Renal pelvis (tissue), 4 donors: ENCODE results near the gene CENATAC. TPM values are rescaled to one million over a fixed set of nuclear protein-coding genes. Genes with fewer than 3 reads are reported as not detected.
A peak's percentile ranks its signal among the peaks of the same experiment; 100 is the strongest.
"Not testable (repeated sequence)": the region's sequence is repeated elsewhere in the genome, so short reads cannot be mapped to it uniquely, and the experiment has no call there.

Source experiments
- DNase-seq: peaks from one replicate; pipeline ENCODE4 v3.0.0-alpha.2; 2013
- polyA plus RNA-seq, 3 donors: library from polyadenylated mRNA; unstranded; fragments of 120-200 nt; gene quantifications; one replicate each; pipeline ENCODE4 v1.2.1, GENCODE V29; 2013; ENCODE audit not compliant: insufficient read length in 3 of 3

Gene CENATAC
- polyA plus RNA-seq, 3 donors, result 14.4 to 44.2 (median 40.8) TPM

DNA sequence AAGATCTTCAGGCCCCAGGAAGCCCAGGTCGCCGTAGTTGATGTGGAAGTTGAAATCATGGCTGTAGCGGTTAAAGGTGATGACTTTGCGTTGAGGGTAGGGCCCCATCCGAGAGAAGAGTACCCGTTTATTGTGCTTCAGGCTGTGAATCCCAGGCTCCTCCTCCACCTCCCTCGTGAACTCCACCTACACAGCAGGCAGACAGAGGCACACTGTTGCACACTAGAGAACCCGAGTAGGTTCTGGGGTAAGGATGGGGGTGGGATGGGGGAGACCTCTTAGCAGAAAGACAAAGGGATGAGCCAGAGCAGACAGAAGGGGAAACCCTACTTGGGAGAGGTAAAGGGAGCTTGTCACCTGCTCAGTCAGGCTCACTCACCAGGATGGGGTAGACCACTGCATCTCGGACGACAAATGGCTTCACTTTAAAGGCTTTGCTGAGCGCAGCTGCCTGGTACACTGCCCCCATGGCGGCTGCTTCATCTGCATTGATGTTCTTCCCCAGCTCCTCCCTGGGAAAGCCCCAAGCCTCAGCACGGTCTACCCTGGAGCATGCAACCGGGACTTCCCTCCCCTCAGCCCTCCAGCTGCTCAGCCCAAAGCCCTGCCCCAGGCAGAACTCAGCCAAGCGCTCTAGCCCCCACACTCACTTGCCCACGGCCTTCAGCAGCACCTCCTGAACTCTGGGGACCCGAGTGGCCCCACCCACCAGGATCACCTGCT is 53.7 kb downstream of the CENATAC start:
- DNase-seq, result no peak

DNA sequence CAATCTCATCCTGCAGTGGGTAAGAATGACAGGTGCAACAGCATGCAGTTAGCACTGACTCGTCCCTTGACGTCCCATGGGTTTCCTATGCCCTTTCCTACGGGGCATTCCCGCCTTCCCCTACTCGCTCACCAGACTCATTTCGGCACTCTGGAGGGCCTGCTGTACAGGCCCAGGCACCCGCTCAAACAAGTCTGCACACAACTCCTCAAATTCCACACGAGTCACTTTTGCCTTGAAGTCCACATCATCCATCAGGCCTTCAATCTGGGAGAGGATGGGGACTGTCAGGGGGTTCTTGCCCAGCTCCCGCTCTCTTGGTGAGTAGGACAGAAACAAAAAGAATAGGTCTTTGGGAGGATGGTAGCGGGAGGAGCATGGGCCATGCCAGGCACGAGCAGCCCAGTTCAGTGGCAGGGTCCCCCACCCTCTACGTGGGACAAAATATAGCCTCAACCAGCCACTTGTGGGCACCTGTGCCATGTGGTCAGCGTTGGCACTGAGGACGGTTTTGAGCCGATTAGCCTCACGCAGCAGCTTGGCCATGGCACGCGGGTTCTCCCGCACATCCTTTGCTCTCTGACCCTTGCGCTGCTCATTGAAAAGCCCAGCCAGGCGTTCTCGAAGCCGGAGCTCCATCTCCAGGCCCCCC is 54.4 kb downstream of the CENATAC start:
- DNase-seq, result no peak

DNA sequence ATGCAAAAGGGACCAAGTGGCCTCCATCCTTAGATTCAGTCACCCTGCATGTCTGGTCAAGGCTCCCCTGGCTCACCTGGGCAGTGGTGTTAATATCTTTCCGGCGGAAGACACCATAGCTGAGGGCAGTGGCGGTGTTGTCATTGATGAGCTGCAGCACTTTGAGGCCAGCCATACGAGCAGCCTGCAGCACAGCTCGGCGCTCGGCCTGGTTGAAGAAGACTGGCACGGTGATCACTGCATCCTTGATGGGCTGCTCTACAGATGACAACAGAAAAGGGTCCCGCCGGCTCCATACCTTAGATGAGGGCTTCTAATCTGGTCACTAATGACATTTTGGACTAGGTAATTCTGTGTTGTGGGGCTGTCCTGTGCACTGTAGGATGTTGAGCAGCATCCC is 56.5 kb downstream of the CENATAC start:
- no peak for DNase-seq

DNA sequence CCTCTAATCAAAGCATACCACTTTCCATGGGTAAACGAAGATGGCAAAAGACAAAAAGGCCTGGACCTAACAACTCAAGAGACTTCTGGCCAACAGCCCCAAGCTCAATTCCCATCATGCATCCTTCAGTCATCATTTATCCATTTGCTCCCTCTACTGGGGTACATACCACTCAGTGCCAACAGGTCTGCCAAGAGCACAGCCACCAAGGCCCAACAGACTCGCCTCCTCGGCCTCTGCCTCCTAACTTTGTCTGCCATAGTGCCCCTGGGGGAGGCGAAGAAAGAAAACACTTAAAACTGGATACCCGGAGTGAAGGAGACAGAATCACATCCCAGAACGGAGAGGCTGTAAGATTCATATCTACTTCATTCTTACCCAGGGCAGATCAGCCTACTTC is 58.0 kb downstream of the CENATAC start:
- DNase-seq, result no peak

DNA sequence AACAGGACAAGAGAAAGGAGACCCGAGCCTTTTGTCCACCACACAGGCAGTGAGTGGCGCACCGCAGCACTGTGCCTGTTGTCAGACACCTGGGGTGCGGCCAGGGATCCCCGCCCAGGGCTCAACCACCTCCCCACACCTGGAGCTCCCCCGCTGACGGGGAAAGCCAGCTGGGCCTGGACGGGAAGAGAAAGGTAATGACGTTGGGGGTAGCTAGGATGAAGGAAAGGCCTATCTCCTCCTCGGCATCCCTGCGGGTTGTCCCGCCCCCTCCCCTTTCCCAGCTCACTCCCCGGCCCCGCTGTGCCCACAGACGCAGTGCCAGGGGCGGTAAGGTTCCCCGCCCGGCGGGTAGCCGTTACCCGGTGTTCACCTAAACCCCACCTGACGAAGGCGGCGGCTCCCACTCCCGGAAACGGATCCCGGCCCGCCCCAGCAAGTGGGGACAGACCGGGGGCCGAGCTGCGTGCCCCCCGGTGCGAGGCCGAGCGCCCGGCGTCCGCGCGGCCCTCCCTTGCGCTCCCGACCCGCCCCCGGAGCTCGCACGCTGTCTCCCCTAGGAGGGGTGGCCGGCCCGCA is 58.6 kb downstream of the CENATAC start:
- no peak for DNase-seq

DNA sequence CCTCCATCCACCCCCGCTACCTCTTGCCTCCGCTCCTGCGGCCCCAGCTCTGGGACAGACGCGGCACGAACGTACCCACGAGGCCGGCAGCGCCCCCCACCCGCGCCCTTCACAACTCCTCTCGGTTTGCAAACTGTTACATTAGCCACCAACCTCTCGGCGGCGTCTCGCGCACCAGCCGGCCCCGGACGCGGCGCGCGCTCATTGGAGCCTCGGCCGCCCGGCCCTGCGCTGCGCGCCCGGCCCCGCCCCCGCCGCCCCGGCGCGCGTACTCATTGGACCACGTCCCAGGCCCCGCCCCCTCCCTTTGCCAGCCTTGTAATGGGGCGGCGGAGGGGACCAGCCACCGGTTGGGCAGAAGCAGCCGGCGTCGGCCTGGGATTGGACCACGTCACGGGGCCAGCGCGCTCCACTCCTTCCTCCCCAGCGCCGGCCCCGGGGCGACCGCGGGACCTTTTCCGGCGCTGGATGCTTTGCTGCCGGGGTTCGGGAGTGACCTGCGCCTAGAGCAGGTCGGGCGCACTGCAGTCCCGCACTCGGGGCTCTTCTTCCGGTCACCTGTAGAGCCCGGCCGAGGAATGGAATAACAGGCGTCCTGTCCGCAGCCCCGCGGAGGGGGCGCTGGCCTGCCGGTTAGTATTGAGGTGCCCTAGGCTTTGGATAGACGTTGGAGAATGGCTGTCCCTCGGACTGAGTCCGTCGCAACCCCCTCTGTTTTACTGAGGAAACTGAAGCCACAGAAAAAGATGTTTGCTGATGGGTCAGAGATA is 59.2 kb downstream of the CENATAC start, which contains the start of gene HYOU1:
Gene HYOU1, minus strand, starts transcription at position 206 of the 770 bp plus-strand sequence. CDS start 1,045 bp downstream, outside the sequence.
- peak; percentile 97 for DNase-seq

DNA sequence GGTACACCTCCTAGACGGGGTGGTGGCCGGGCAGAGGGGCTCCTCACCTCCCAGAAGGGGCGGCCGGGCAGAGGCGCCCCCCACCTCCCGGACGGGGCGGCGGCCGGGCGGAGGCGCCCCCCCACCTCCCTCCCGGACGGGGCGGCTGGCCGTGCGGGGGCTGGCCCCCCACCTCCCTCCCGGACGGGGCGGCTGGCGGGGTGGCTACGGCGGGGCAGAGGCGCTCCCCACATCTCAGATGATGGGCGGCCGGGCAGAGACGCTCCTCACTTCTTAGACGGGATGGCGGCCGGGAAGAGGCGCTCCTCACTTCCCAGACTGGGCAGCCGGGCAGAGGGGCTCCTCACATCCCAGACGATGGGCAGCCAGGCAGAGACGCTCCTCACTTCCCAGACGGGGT is 61.2 kb downstream of the CENATAC start:
- DNase-seq, result not testable (repeated sequence)

- no peak for DNase-seq
These were observed 63.3 kb downstream of the CENATAC start for GRCh38 chr11:119061256-119061655.

DNA sequence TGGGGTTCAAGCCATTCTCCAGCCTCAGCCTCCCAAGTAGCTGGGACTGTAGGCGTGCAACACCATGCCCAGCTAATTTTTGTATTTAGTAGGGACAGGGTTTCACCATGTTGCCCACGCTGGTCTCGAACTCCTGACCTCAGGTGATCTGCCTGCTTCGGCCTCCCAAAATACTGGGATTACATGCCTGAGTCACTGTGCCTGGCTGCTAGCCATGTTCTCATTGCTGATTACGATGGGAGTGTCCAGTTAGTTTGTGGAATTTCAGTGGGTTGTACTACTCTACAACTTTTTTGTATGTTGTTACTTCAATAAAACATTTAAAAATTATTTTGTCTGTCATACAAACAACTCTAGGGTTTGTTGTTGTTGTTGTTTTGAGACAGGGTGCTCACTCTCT is 64.8 kb downstream of the CENATAC start:
- no peak for DNase-seq

- no peak for DNase-seq
These were observed 67.4 kb downstream of the CENATAC start for GRCh38 chr11:119065369-119065768.

Other genes starting within 250 kb of the CENATAC start
- gene DDX6, start 207.0 kb upstream of the CENATAC start, polyA plus RNA-seq, result 100 to 1,000 TPM; 112 to 142 (median 136) TPM
- not detected for gene CXCR5, start 114.2 kb upstream of the CENATAC start, polyA plus RNA-seq
- 10 to 100 TPM; 37.8 to 42.7 (median 38.5) TPM for gene BCL9L, start 72.2 kb upstream of the CENATAC start, polyA plus RNA-seq
- gene UPK2, start 41.8 kb upstream of the CENATAC start, polyA plus RNA-seq, result 10 to 100 TPM; 13.4 to 22.5 (median 14.2) TPM
- gene FOXR1, start 26.4 kb upstream of the CENATAC start, polyA plus RNA-seq, result under 1 TPM in 2 of 3 donors, not detected in 1; 0.07 to 0.29 TPM
- 1,000 to 10,000 TPM; 1,004 to 1,217 (median 1,026) TPM for gene RPS25, start 20.2 kb downstream of the CENATAC start, polyA plus RNA-seq
- 100 to 1,000 TPM in 1 of 3 donors, 10 to 100 TPM in 2; 94.6 to 110 (median 98.5) TPM for gene TRAPPC4, start 20.6 kb downstream of the CENATAC start, polyA plus RNA-seq
- gene SLC37A4, start 32.7 kb downstream of the CENATAC start, polyA plus RNA-seq, result 100 to 1,000 TPM; 110 to 120 (median 112) TPM
- gene HYOU1, start 59.1 kb downstream of the CENATAC start, polyA plus RNA-seq, result 100 to 1,000 TPM; 115 to 133 (median 124) TPM
- gene VPS11, start 69.7 kb downstream of the CENATAC start, polyA plus RNA-seq, result 10 to 100 TPM; 55.0 to 66.1 (median 57.7) TPM
- gene HMBS, start 86.7 kb downstream of the CENATAC start, polyA plus RNA-seq, result 10 to 100 TPM; 22.8 to 34.6 (median 28.2) TPM
- gene DPAGT1, start 103.7 kb downstream of the CENATAC start, polyA plus RNA-seq, result 10 to 100 TPM; 55.6 to 68.1 (median 67.4) TPM
- 10 to 100 TPM; 11.8 to 12.5 (median 12.1) TPM for gene C2CD2L, start 109.2 kb downstream of the CENATAC start, polyA plus RNA-seq
- gene HINFP, start 123.4 kb downstream of the CENATAC start, polyA plus RNA-seq, result 10 to 100 TPM; 28.1 to 43.7 (median 42.6) TPM
- gene ABCG4, start 150.9 kb downstream of the CENATAC start, polyA plus RNA-seq, result 1 to 10 TPM in 1 of 3 donors, under 1 TPM in 2; 0.70 to 1.4 (median 0.92) TPM
- 10 to 100 TPM; 12.4 to 15.1 (median 14.3) TPM for gene NLRX1, start 170.6 kb downstream of the CENATAC start, polyA plus RNA-seq
- gene NHERF4, start 187.3 kb downstream of the CENATAC start, polyA plus RNA-seq, result 10 to 100 TPM; 16.0 to 26.2 (median 23.8) TPM
- gene CBL, start 208.2 kb downstream of the CENATAC start, polyA plus RNA-seq, result 10 to 100 TPM; 17.7 to 22.5 (median 22.2) TPM